Right lobe of liver (tissue), 6 donors: ENCODE measurements around the gene DAD1. TPM values are rescaled to one million over a fixed set of nuclear protein-coding genes. Genes with fewer than 3 reads are reported as not detected.

Experiments used
- ATAC-seq, 4 donors: fragments of 200-7000 bp; cut with Tn5 transposase; one replicate each; pipeline ENCODE4 v1.9.1; 2020; ENCODE audit warnings: mild to moderate bottlenecking in 4 of 4, moderate library complexity in 4 of 4
- DNase-seq, 3 donors: peaks; one replicate each; pipeline ENCODE4 v3.0.0-alpha.2; 2020
- H3K27ac ChIP-seq, 3 donors: fragments of 200-600 bp; one replicate each; pipeline ENCODE4 v1.8.0; 2022
- H3K27me3 ChIP-seq, 2 donors: fragments of 200-600 bp; one replicate each; pipeline ENCODE4 v1.8.0; 2022
- H3K36me3 ChIP-seq, 4 donors: fragments of 200-600 bp; sonication (generic) in 1 of 4; one replicate each; pipeline versions ENCODE4 v1.5.1 to v1.8.0; 2017 to 2022; ENCODE audit warnings: control low read depth in 1 of 4
- H3K4me1 ChIP-seq, 4 donors: fragments of 200-600 bp; sonication (generic) in 1 of 4; one replicate each; pipeline versions ENCODE4 v1.5.1 to v1.8.0; 2017 to 2022; ENCODE audit warnings: control low read depth in 1 of 4
- H3K4me3 ChIP-seq, 3 donors: fragments of 200-600 bp; one replicate each; pipeline ENCODE4 v1.8.0; 2022
- H3K9me3 ChIP-seq, 4 donors: fragments of 200-600 bp; sonication (generic) in 1 of 4; one replicate each; pipeline versions ENCODE4 v1.5.1 to v1.8.0; 2017 to 2022; ENCODE audit warnings: control low read depth in 1 of 4
- POLR2A ChIP-seq: fragments of 450-650 bp; IDR thresholded peaks from one replicate; pipeline ENCODE4 v1.6.1; 2017; ENCODE audit warnings: antibody characterized with exemption, mild to moderate bottlenecking
- WGBS: methylation state at CpG from one replicate; pipeline ENCODE4 v1.1.6; 2018; ENCODE audit warnings: low coverage, low lambda C conversion rate; ENCODE audit not compliant: insufficient coverage; ENCODE audit errors: missing lambda C conversion rate; 5-methylcytosine and 5-hydroxymethylcytosine counted together
- intact Hi-C, 2 donors: fragments of 100-400 bp; cut with DNase I; formaldehyde crosslinking; loops; one replicate each; pipeline versions ENCODE4 v1.11.2 to v1.14.1; 2022
- total RNA-seq, 6 experiments: library from RNA; depleted of rRNA in 2 of 6; stranded (reverse); fragments of >200 nt in 2 of 6; fragmentation: NEBNext Ultra II Directional in 3 of 6; extraction: Animal tissue kit (Norgen Biotek cat#: 25700) in 3 of 6; gene quantifications; one replicate each; pipeline versions ENCODE4 v1.1.0 to v1.2.4, GENCODE V29; 2016 to 2023
- TF ChIP-seq, protein P1 (sequence below), 4 donors: fragments of 200-600 bp in 3 of 4; fragments of 450-650 bp in 1 of 4; IDR thresholded peaks; one replicate each; pipeline versions ENCODE4 v1.5.1 to v1.8.0; 2016 to 2022; ENCODE audit warnings: antibody characterized with exemption in 4 of 4, mild to moderate bottlenecking in 2 of 4
- donor health status: DM: no; HTN: yes; CAD: no.
- donor health status: DM: no; HTN: no; CAD: no.
- donor health status: DM: no; HTN: no; CAD: no.
- donor health status: DM: no; HTN: yes; CAD: no.
- donor health status: DM: no; HTN: yes; CAD: no.

DAD1 gene
- total RNA-seq, 6 experiments from 2014 or later: 107 to 249 (median 133) TPM

DNA sequence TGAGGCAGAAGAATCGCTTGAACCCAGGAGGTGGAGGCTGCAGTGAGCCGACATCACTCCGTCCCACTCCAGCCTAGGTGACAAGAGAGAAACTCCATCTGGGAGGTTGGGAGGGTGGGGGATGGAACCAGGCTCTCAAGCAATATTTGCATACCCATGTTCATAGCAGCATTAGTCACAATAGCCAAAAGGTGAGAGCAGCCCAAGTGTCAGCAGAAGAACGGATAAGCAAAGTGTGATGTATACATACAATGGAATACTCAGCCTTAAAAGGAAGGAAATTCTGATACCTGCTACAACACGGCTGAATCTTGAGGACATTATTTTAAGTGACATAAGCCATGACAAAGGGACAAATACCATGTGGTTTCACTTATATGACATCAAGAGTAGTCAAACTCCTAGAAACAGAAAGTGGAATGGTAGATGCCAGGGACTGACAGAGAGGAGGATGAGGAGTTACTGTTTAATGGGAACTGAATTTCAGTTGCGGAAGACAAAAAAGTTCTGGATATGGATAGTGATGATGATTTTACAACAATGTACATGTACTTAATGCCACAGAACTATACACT is 11.6 kb downstream of the DAD1 start:
- no peak for TF ChIP-seq POLR2A
- TF ChIP-seq, protein P1, sequence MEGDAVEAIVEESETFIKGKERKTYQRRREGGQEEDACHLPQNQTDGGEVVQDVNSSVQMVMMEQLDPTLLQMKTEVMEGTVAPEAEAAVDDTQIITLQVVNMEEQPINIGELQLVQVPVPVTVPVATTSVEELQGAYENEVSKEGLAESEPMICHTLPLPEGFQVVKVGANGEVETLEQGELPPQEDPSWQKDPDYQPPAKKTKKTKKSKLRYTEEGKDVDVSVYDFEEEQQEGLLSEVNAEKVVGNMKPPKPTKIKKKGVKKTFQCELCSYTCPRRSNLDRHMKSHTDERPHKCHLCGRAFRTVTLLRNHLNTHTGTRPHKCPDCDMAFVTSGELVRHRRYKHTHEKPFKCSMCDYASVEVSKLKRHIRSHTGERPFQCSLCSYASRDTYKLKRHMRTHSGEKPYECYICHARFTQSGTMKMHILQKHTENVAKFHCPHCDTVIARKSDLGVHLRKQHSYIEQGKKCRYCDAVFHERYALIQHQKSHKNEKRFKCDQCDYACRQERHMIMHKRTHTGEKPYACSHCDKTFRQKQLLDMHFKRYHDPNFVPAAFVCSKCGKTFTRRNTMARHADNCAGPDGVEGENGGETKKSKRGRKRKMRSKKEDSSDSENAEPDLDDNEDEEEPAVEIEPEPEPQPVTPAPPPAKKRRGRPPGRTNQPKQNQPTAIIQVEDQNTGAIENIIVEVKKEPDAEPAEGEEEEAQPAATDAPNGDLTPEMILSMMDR (IDR thresholded peaks at IDR 0.05): no peak
- no peak for DNase-seq
- no peak overlapping the region for H3K4me3 ChIP-seq
- no peaks in the 10 kb centered on the region for H3K27me3 ChIP-seq
- ATAC-seq: no peak
- intact Hi-C loops: no loop called here
- WGBS: 58% methylated on average over 3 of the region's 6 CpGs
- no peak overlapping the region for H3K27ac ChIP-seq
- peaks cover 0 to 23% (median 7%) of the 10 kb centered on the region in 4 donors for H3K36me3 ChIP-seq
- no peaks in the 10 kb centered on the region for H3K9me3 ChIP-seq
- no peaks in the 10 kb centered on the region for H3K4me1 ChIP-seq

DNA sequence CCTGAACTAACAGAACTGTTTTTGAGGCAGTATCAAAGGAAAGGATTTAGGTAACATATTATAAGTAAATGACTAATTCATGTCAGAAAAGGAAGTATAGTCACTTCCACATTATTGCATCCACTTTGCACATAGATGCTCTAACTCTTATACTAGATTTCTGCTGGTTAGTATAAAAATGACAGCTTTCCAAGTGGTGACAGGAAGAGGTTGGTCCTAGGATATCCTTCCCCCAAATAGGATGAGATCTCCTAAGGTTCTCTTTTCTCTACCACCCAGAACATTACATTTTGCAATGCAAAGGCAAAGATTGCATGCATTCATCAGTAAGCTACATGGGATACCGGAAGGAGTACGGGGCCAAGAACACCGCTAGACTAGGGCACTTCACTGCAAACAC is 15.2 kb downstream of the DAD1 start:
- intact Hi-C loops: no loop called here
- Histone ChIP-seq H3K36me3 (peaks cover 0 to 45% (median 13%) of the 10 kb centered on the region in 4 donors), H3K9me3 (no peaks in the 10 kb centered on the region), H3K27ac (no peak overlapping the region), H3K4me3 (no peak overlapping the region), H3K27me3 (no peaks in the 10 kb centered on the region), H3K4me1 (no peaks in the 10 kb centered on the region)
- TF ChIP-seq, protein P1 (IDR thresholded peaks at IDR 0.05): no peak
- no peak for TF ChIP-seq POLR2A
- WGBS: 76% methylated on average over 3 of the region's 3 CpGs
- no peak for ATAC-seq
- DNase-seq: no peak

DNA sequence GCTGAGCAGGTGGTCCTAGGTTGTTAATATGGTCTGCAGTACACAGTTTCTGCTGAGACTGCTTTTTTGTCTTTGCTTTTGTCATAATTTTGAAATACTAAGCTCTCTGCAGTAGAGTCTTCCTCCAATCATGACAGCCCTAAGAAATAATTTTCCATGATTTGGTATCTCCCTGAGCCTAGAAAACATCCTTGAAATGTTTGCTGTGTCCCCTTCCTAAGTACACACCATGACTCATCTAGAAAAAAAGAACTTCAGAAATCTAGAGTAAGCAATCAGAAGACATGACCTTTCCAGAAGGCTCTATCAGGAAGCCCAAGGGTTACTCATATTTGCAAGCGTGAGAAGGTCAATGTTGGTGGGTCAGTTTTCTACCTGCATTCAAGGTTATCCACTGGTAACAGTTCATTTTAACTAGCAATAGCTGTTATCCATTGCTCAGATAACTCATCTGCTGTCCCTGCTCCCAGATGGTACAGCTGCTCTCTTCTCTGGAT is 16.4 kb downstream of the DAD1 start:
- ATAC-seq (peak in 2 of 4 donors; percentile 34 to 59), DNase-seq (no peak)
- no peak overlapping the region for H3K4me3 ChIP-seq
- TF ChIP-seq, protein P1 (IDR thresholded peaks at IDR 0.05): no peak
- TF ChIP-seq POLR2A: no peak
- intact Hi-C loops: no loop called here
- 50% methylated on average over 1 of the region's 1 CpG for WGBS
- no peak overlapping the region for H3K27ac ChIP-seq
- H3K9me3 ChIP-seq: no peaks in the 10 kb centered on the region
- no peaks in the 10 kb centered on the region for H3K4me1 ChIP-seq
- no peaks in the 10 kb centered on the region for H3K27me3 ChIP-seq
- H3K36me3 ChIP-seq: peaks cover 0 to 45% (median 16%) of the 10 kb centered on the region in 4 donors

DNA sequence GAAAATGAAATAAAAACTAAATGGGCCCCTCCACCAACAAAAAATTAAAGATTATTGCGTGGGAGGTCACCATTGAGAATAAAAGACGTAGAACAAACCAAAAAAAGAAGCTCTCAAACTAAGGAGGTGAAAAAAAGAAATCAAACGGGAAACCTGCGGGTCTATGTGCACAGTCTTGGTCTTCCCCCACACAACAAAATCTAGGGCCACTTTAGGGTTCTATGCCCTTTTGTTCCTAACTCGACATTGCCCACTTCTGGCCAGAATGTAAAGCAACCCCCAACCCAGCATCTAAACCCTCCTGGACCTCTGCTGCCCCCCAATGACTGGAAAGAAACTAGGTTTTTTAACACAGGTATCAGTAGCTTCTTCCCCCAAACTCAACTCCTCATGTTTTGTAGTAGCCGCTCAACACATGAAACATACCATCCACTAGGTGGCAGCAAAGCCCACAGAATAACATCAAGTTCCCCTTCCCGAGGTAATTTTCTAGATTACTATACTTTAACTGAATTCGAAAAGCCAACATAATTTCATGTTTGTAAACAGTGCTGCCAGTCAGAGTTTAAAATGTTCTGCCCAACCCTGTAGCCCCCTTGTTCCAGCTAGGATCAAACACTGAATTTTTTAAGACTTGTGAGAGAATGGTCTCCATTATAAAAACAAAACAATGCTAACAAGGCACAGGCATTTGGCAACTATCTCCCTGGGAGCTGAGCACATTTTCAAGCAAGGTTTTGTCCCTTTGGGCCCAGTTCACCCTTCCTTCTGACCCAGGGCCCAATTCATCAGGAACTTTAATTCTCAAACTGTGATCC is 18.7 kb downstream of the DAD1 start:
- Histone ChIP-seq H3K9me3 (no peaks in the 10 kb centered on the region), H3K27ac (peak overlapping the region in 1 of 3 donors; percentile 50), H3K27me3 (no peaks in the 10 kb centered on the region), H3K4me1 (no peaks in the 10 kb centered on the region), H3K36me3 (peaks cover 0 to 57% (median 18%) of the 10 kb centered on the region in 4 donors), H3K4me3 (no peak overlapping the region)
- 17% methylated on average over 8 of the region's 8 CpGs for WGBS
- peak in 1 of 3 donors; percentile 68 for DNase-seq
- intact Hi-C loops: no loop called here
- TF ChIP-seq, protein P1 (IDR thresholded peaks at IDR 0.05): peak; percentile 79 to 95 (median 81)
- no peak for TF ChIP-seq POLR2A
- peak; percentile 85 to 95 (median 92) for ATAC-seq
